ENCODE data around the gene IRX4.

DNA sequence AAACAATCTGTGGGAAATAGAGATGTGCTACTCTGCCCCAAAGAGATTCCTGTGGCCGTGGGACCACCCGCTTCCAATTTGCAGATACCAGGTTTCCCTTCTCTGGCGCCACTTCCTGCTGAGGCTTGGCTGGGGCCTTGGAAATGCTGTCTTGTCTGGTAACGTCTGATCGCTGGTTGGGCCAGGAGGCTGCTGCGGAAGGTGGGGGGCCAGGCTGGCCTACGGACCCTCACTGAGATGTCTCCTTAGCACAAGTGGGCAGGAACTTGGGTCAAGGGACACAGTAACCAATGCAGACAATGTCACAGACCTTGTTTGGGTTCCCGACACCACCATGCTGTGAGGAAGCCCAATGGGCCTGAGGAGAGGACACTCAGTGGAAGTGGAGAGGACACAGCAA, 31.7 kb upstream of the IRX4 start:
- TF ChIP-seq, protein P1, sequence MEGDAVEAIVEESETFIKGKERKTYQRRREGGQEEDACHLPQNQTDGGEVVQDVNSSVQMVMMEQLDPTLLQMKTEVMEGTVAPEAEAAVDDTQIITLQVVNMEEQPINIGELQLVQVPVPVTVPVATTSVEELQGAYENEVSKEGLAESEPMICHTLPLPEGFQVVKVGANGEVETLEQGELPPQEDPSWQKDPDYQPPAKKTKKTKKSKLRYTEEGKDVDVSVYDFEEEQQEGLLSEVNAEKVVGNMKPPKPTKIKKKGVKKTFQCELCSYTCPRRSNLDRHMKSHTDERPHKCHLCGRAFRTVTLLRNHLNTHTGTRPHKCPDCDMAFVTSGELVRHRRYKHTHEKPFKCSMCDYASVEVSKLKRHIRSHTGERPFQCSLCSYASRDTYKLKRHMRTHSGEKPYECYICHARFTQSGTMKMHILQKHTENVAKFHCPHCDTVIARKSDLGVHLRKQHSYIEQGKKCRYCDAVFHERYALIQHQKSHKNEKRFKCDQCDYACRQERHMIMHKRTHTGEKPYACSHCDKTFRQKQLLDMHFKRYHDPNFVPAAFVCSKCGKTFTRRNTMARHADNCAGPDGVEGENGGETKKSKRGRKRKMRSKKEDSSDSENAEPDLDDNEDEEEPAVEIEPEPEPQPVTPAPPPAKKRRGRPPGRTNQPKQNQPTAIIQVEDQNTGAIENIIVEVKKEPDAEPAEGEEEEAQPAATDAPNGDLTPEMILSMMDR (IDR thresholded peaks at IDR 0.05; ENCODE audit: low read depth, low read length, missing input control) = no peak
- TF ChIP-seq SP1 (IDR thresholded peaks at IDR 0.05) = no peak
- TF ChIP-seq HNF4A (conservative IDR thresholded peaks at IDR 0.05) = no peak
- no peak for TF ChIP-seq TAF1 (conservative IDR thresholded peaks at IDR 0.05)
- no peak for TF ChIP-seq GABPA (IDR thresholded peaks at IDR 0.05 in 1 of 2, conservative IDR thresholded peaks at IDR 0.05 in 1 of 2)
- TF ChIP-seq, protein P2, sequence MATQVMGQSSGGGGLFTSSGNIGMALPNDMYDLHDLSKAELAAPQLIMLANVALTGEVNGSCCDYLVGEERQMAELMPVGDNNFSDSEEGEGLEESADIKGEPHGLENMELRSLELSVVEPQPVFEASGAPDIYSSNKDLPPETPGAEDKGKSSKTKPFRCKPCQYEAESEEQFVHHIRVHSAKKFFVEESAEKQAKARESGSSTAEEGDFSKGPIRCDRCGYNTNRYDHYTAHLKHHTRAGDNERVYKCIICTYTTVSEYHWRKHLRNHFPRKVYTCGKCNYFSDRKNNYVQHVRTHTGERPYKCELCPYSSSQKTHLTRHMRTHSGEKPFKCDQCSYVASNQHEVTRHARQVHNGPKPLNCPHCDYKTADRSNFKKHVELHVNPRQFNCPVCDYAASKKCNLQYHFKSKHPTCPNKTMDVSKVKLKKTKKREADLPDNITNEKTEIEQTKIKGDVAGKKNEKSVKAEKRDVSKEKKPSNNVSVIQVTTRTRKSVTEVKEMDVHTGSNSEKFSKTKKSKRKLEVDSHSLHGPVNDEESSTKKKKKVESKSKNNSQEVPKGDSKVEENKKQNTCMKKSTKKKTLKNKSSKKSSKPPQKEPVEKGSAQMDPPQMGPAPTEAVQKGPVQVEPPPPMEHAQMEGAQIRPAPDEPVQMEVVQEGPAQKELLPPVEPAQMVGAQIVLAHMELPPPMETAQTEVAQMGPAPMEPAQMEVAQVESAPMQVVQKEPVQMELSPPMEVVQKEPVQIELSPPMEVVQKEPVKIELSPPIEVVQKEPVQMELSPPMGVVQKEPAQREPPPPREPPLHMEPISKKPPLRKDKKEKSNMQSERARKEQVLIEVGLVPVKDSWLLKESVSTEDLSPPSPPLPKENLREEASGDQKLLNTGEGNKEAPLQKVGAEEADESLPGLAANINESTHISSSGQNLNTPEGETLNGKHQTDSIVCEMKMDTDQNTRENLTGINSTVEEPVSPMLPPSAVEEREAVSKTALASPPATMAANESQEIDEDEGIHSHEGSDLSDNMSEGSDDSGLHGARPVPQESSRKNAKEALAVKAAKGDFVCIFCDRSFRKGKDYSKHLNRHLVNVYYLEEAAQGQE (IDR thresholded peaks at IDR 0.05) = no peak
- TF ChIP-seq, protein P3, sequence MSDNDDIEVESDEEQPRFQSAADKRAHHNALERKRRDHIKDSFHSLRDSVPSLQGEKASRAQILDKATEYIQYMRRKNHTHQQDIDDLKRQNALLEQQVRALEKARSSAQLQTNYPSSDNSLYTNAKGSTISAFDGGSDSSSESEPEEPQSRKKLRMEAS (IDR thresholded peaks at IDR 0.05) = no peak
- TF ChIP-seq EGR1 (IDR thresholded peaks at IDR 0.05; ENCODE audit: low read depth in 2 of 2) = no peak
- TF ChIP-seq FOXA1 (IDR thresholded peaks at IDR 0.05) = no peak
- TF ChIP-seq, protein P4, sequence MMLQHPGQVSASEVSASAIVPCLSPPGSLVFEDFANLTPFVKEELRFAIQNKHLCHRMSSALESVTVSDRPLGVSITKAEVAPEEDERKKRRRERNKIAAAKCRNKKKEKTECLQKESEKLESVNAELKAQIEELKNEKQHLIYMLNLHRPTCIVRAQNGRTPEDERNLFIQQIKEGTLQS (IDR thresholded peaks at IDR 0.05) = no peak
- TF ChIP-seq RAD21 (IDR thresholded peaks at IDR 0.05) = no peak
- no peak for TF ChIP-seq HNF4G (IDR thresholded peaks at IDR 0.05)
